ENCODE measurements around the gene ENPP1.

DNA sequence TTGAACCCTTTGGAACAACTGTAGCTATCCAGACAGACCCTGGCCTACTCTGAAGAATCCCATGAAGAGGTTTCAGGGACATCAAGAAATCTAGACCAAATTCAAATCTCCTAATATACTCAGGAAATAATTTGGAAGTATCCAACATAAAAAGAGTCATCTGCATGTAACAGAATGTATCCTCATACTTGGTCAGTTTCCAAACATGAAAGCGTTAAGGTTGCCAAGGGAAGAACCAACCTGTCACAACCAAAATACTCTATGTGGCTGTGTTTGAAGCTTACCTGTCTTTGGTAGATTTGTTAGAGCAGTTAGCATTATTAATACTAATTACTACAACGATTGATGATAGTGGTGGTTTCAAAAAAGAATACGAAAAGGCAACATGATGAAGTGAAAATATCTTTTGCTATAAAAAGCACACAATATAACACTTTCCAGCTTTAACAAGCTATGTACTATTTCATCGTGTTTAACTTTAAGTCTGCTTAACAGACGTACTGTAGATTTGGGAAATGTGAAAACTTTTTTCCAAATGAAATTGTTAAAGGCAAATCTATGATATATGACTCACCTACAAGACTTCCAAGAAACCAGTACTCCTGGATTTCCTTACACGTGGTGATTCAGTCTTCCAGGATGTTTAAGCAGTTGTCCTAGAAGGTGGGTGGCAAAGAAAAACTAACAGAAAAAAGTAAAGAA, 46.6 kb upstream of the ENPP1 start:
- TF ChIP-seq, protein P1, sequence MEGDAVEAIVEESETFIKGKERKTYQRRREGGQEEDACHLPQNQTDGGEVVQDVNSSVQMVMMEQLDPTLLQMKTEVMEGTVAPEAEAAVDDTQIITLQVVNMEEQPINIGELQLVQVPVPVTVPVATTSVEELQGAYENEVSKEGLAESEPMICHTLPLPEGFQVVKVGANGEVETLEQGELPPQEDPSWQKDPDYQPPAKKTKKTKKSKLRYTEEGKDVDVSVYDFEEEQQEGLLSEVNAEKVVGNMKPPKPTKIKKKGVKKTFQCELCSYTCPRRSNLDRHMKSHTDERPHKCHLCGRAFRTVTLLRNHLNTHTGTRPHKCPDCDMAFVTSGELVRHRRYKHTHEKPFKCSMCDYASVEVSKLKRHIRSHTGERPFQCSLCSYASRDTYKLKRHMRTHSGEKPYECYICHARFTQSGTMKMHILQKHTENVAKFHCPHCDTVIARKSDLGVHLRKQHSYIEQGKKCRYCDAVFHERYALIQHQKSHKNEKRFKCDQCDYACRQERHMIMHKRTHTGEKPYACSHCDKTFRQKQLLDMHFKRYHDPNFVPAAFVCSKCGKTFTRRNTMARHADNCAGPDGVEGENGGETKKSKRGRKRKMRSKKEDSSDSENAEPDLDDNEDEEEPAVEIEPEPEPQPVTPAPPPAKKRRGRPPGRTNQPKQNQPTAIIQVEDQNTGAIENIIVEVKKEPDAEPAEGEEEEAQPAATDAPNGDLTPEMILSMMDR (IDR thresholded peaks at IDR 0.05): no peak
- TF ChIP-seq POLR2AphosphoS5 (IDR thresholded peaks at IDR 0.05) (no peak), EP300 (IDR thresholded peaks at IDR 0.05) (no peak), POLR2A (IDR thresholded peaks at IDR 0.05) (no peak)

All from upper lobe of left lung (tissue), 4 donors.